Keratinocyte (primary cell): Measurements from ENCODE around the gene FMNL3. TPM values are rescaled to one million over a fixed set of nuclear protein-coding genes. Genes with fewer than 3 reads are reported as not detected.
A peak's percentile ranks its signal among the peaks of the same experiment; 100 is the strongest.

Source experiments
- DNase-seq: peaks from one replicate; pipeline ENCODE4 v3.0.0-alpha.2; 2011; ENCODE audit warnings: low read depth, missing footprints, low spot score
- FAIRE-seq: peaks from 2 replicates; lab custom pipeline; 2011; peaks lifted over from hg19 to GRCh38; lab: Jason Lieb, UNC
- H2AFZ ChIP-seq: 2 replicates; pipeline ENCODE4 v1.6.0; 2012; ENCODE audit warnings: low read length, control low read depth, inconsistent platforms; ENCODE audit not compliant: control insufficient read depth
- H3K27ac ChIP-seq: 2 replicates; pipeline ENCODE4 v1.5.1; 2011; ENCODE audit warnings: low read length; ENCODE audit not compliant: control insufficient read depth, insufficient read depth
- H3K27me3 ChIP-seq: 3 replicates; pipeline ENCODE4 v1.6.0; 2011; ENCODE audit warnings: low read length; ENCODE audit not compliant: control insufficient read depth, insufficient read depth; ENCODE audit errors: extremely low read depth
- H3K36me3 ChIP-seq, 2 experiments: 2 replicates in 1 of 2; 3 replicates in 1 of 2; pipeline ENCODE4 v1.5.1; 2011; ENCODE audit warnings: low read length in 2 of 2, mild to moderate bottlenecking in 1 of 2; ENCODE audit not compliant: control insufficient read depth in 2 of 2, insufficient read depth in 2 of 2; ENCODE audit errors: extremely low read depth in 1 of 2
- H3K4me1 ChIP-seq: 3 replicates; pipeline ENCODE4 v1.5.1; 2011; ENCODE audit warnings: low read length; ENCODE audit not compliant: control insufficient read depth, insufficient read depth; ENCODE audit errors: extremely low read depth
- H3K4me2 ChIP-seq: 3 replicates; pipeline ENCODE4 v1.6.0; 2011; ENCODE audit warnings: low read depth, low read length; ENCODE audit not compliant: control insufficient read depth, insufficient read depth; ENCODE audit errors: extremely low read depth
- H3K4me3 ChIP-seq, 3 experiments: fragments of 200-600 bp in 1 of 3; sonication (generic) in 1 of 3; 2 replicates in 2 of 3; 3 replicates in 1 of 3; pipeline ENCODE4 v1.5.1; 2011 to 2016; ENCODE audit warnings: low read length in 3 of 3, mild to moderate bottlenecking in 3 of 3, control low read depth in 2 of 3, inconsistent platforms in 1 of 3, low read depth in 1 of 3, mixed read lengths in 1 of 3, mixed run types in 1 of 3, moderate library complexity in 1 of 3; ENCODE audit not compliant: control insufficient read depth in 2 of 3, insufficient read depth in 2 of 3; ENCODE audit errors: extremely low read depth in 1 of 3
- H3K79me2 ChIP-seq: 2 replicates; pipeline ENCODE4 v1.6.0; 2012; ENCODE audit warnings: low read length; ENCODE audit not compliant: control insufficient read depth, insufficient read depth
- H3K9ac ChIP-seq: 3 replicates; pipeline ENCODE4 v1.6.0; 2011; ENCODE audit warnings: low read length; ENCODE audit not compliant: control insufficient read depth, insufficient read depth; ENCODE audit errors: extremely low read depth
- H3K9me1 ChIP-seq: 3 replicates; pipeline ENCODE4 v1.6.0; 2011; ENCODE audit warnings: low read length; ENCODE audit not compliant: control insufficient read depth, insufficient read depth; ENCODE audit errors: extremely low read depth
- H3K9me3 ChIP-seq: 2 replicates; pipeline ENCODE4 v1.5.1; 2012; ENCODE audit warnings: low read depth, low read length; ENCODE audit not compliant: control insufficient read depth
- H4K20me1 ChIP-seq: 3 replicates; pipeline ENCODE4 v1.6.0; 2011; ENCODE audit warnings: low read length; ENCODE audit not compliant: control insufficient read depth, insufficient read depth; ENCODE audit errors: extremely low read depth
- EZH2 ChIP-seq: IDR thresholded peaks from one replicate; pipeline ENCODE4 v1.6.1; 2012; ENCODE audit warnings: inconsistent platforms, mild to moderate bottlenecking, low read length, moderate library complexity
- dilution Hi-C: fragments of 300-500 bp; cut with MboI; formaldehyde crosslinking; loops from one replicate; pipeline ENCODE4 v1.7.0; 2020; ENCODE audit warnings: low sequenced_read_pairs; ENCODE audit not compliant: extremely low pct_ligation_motif_present
- polyA plus RNA-seq, 5 experiments: library from polyadenylated mRNA; depleted of rRNA in 3 of 5; stranded (reverse) in 3 of 5; stranded (forward) in 1 of 5; unstranded in 1 of 5; fragments of >200 nt; gene quantifications; 1 replicate in 1 of 5; 2 replicates in 3 of 5; 3 replicates in 1 of 5; pipeline versions ENCODE4 v1.2.1 to v1.2.3, GENCODE V29; 2011 to 2012; ENCODE audit warnings: missing spikeins in 2 of 5, low read depth in 1 of 5, low replicate concordance in 1 of 5
- TF ChIP-seq, protein P1 (sequence below), 3 experiments: IDR thresholded peaks in 1 of 3; conservative IDR thresholded peaks in 1 of 3; optimal IDR thresholded peaks in 1 of 3; 2 replicates in 2 of 3; 3 replicates in 1 of 3; pipeline versions ENCODE3 to v1.5.1; 2011; ENCODE audit warnings: low read length in 3 of 3, mild to moderate bottlenecking in 3 of 3, moderate library complexity in 2 of 3, control low read depth in 1 of 3, inconsistent platforms in 1 of 3; ENCODE audit not compliant: insufficient read depth in 2 of 3; ENCODE audit errors: extremely low read depth in 1 of 3

Gene FMNL3
- polyA plus RNA-seq, 1 donor (not counting 4 experiments of a cell fraction or from before 2014, with no cell fraction given) = 1.1 TPM

DNA sequence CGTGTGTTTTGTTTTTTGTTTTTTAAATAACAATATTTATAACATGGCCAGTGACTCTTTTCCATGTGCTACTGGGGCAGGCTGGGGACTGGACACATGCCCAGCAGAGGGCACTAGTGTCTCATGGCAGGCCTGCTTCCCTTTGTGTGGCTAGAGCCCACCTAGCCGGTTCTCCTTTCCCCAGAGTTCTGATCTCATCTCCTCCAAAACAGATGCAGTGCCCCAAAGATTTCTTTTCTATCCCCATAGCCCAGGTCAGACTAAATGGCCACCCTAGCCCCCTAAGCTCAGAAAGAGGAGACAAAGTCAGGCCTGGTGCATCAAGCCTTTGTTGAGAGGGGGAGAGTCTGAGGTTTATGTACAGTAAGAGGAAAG is 62.6 kb downstream of the FMNL3 start:
- Histone ChIP-seq H3K36me3 (peaks cover 22 to 40% of the 10 kb centered on the region in 2 experiments), H3K4me2 (no peak overlapping the region), H3K27ac (peak overlapping the region; percentile 2), H2AFZ (no peak overlapping the region), H3K79me2 (no peaks in the 10 kb centered on the region), H4K20me1 (no peaks in the 10 kb centered on the region), H3K4me3 (no peak overlapping the region), H3K9ac (no peak overlapping the region), H3K9me3 (no peaks in the 10 kb centered on the region), H3K9me1 (no peaks in the 10 kb centered on the region), H3K4me1 (peaks cover 15% of the 10 kb centered on the region), H3K27me3 (no peaks in the 10 kb centered on the region)
- dilution Hi-C loops = no loop called here
- DNase-seq (no peak), FAIRE-seq (no peak)
- TF ChIP-seq, protein P1, sequence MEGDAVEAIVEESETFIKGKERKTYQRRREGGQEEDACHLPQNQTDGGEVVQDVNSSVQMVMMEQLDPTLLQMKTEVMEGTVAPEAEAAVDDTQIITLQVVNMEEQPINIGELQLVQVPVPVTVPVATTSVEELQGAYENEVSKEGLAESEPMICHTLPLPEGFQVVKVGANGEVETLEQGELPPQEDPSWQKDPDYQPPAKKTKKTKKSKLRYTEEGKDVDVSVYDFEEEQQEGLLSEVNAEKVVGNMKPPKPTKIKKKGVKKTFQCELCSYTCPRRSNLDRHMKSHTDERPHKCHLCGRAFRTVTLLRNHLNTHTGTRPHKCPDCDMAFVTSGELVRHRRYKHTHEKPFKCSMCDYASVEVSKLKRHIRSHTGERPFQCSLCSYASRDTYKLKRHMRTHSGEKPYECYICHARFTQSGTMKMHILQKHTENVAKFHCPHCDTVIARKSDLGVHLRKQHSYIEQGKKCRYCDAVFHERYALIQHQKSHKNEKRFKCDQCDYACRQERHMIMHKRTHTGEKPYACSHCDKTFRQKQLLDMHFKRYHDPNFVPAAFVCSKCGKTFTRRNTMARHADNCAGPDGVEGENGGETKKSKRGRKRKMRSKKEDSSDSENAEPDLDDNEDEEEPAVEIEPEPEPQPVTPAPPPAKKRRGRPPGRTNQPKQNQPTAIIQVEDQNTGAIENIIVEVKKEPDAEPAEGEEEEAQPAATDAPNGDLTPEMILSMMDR (optimal IDR thresholded peaks at IDR 0.05 in 1 of 3, IDR thresholded peaks at IDR 0.05 in 1 of 3, conservative IDR thresholded peaks at IDR 0.05 in 1 of 3; ENCODE audit: extremely low read depth in 1 of 3, insufficient read depth in 2 of 3, low read length in 3 of 3) = peak; percentile 80 to 95 (median 87)
- no peak for TF ChIP-seq EZH2

DNA sequence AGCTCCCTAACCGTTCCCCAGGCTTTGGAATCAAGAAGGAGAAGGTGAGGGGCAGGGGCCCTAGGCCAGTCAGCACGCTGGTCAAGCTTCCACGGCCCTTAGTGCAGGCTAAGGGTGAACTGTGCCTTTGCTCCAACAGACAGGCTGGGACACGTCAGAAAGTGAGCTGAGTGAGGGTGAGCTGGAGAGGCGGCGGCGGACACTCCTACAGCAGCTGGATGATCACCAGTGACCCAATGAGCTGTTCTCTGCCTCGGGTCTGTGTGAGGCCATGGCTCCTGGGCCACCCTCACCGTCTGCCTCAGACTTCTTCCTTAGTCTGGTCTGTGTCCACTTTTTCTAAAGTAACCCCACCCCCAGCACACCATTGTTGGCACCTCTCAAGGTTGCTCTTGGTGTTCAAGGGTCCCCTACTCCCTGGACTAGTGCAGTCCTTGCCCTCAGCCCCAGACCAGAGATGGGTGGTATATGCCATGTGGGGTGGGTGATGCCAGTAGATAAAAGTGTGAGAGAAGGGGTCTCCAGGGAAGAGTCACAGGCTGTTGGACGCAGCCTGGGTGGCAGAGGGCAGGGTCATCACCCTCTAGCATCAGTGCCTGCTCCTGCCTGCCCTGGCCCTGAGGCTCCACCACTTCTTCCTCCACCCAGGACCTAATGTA is 63.1 kb downstream of the FMNL3 start:
- Histone ChIP-seq H3K27me3 (no peaks in the 10 kb centered on the region), H3K4me1 (peaks cover 15% of the 10 kb centered on the region), H3K36me3 (peaks cover 23 to 40% of the 10 kb centered on the region in 2 experiments), H3K9me1 (no peaks in the 10 kb centered on the region), H4K20me1 (no peaks in the 10 kb centered on the region), H3K4me2 (peak overlapping the region; percentile 28), H3K9me3 (no peaks in the 10 kb centered on the region), H3K4me3 (no peak overlapping the region), H3K9ac (no peak overlapping the region), H3K79me2 (no peaks in the 10 kb centered on the region), H3K27ac (peak overlapping the region; percentile 2), H2AFZ (no peak overlapping the region)
- dilution Hi-C loops = no loop called here
- FAIRE-seq (peak; percentile 46), DNase-seq (no peak)
- TF ChIP-seq EZH2 = no peak
- TF ChIP-seq, protein P1 (optimal IDR thresholded peaks at IDR 0.05 in 1 of 3, IDR thresholded peaks at IDR 0.05 in 1 of 3, conservative IDR thresholded peaks at IDR 0.05 in 1 of 3; ENCODE audit: extremely low read depth in 1 of 3, insufficient read depth in 2 of 3, low read length in 3 of 3) = no peak
